Measurements from ENCODE around the gene ZBTB20. TPM values are rescaled to one million over a fixed set of nuclear protein-coding genes. Genes with fewer than 3 reads are reported as not detected.

ZBTB20 gene
- total and polyA plus RNA-seq, 4 donors = 0.74 to 77.1 (median 27.9) TPM

- no peaks in the 10 kb centered on the region for H3K9me3 ChIP-seq (ENCODE audit: control insufficient read depth in 4 of 4, insufficient read depth in 3 of 4, low read length in 3 of 4)
Observed at GRCh38 chr3:114848643-114849350, 298.3 kb downstream of the ZBTB20 start.

GRCh38 chr3:114848082-114848481 is 299.0 kb downstream of the ZBTB20 start:
- no peak overlapping the region for H3K27ac ChIP-seq (ENCODE audit: low read depth in 1 of 2, low read length in 1 of 2)

More at GRCh38 chr3:114848643-114849350, 298.3 kb downstream of the ZBTB20 start:
- H3K27ac ChIP-seq (ENCODE audit: low read depth in 1 of 2, low read length in 1 of 2) = no peak overlapping the region
- H3K4me1 ChIP-seq (ENCODE audit: control insufficient read depth in 5 of 5, insufficient read depth in 5 of 5, low read length in 5 of 5) = peaks cover 0 to 14% (median 0%) of the 10 kb centered on the region in 5 donors
- H3K36me3 ChIP-seq (ENCODE audit: control insufficient read depth in 4 of 4, insufficient read depth in 4 of 4, low read length in 4 of 4) = no peaks in the 10 kb centered on the region
- no peak for DNase-seq
- no peak overlapping the region for H3K4me3 ChIP-seq
- TF ChIP-seq CTCF (IDR thresholded peaks at IDR 0.05; ENCODE audit: control extremely low read depth, extremely low read depth) = no peak
- no peak overlapping the region for H3K9ac ChIP-seq (ENCODE audit: insufficient read depth in 1 of 2, low read length in 2 of 2)
- no peak for ATAC-seq (ENCODE audit: insufficient read depth, low FRiP score)
- 98 to 100% methylated on average over 3 of the region's 3 CpGs for WGBS, 2 donors
- no peaks in the 10 kb centered on the region for H3K27me3 ChIP-seq (ENCODE audit: control insufficient read depth in 3 of 3, insufficient read depth in 3 of 3, low read length in 2 of 3)

DNA sequence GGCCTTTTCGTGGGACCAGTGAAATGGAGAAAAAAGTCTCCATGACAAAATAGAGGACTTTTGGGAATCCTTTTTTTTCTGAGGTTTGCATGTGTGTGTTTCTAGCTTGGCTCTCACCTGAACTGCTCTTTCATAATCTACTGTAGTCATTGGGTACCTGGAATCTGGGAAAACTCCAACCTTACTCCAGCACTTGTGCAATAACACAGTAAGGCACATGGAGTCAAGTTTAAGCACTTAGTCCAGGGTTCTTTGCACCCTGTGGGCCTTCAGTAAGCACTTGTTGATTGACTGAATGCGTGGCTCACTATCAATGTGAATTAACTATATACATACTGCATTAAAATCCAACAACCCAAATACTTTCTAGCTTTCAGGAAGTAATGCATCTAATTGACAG is 299.5 kb downstream of the ZBTB20 start:
- ATAC-seq (ENCODE audit: insufficient read depth, low FRiP score) (no peak), DNase-seq (no peak)
- H3K36me3 ChIP-seq (ENCODE audit: control insufficient read depth in 4 of 4, insufficient read depth in 4 of 4, low read length in 4 of 4) = no peaks in the 10 kb centered on the region
- H3K27me3 ChIP-seq (ENCODE audit: control insufficient read depth in 3 of 3, insufficient read depth in 3 of 3, low read length in 2 of 3) = no peaks in the 10 kb centered on the region
- H3K9me3 ChIP-seq (ENCODE audit: control insufficient read depth in 4 of 4, insufficient read depth in 3 of 4, low read length in 3 of 4) = no peaks in the 10 kb centered on the region
- H3K4me1 ChIP-seq (ENCODE audit: control insufficient read depth in 5 of 5, insufficient read depth in 5 of 5, low read length in 5 of 5) = peaks cover 0 to 11% (median 0%) of the 10 kb centered on the region in 5 donors
- H3K4me3 ChIP-seq = no peak overlapping the region
- TF ChIP-seq CTCF (IDR thresholded peaks at IDR 0.05; ENCODE audit: control extremely low read depth, extremely low read depth) = no peak
- H3K27ac ChIP-seq (ENCODE audit: low read depth in 1 of 2, low read length in 1 of 2) = no peak overlapping the region
- 50 to 62% methylated on average over 2 of the region's 2 CpGs for WGBS, 2 donors
- H3K9ac ChIP-seq (ENCODE audit: insufficient read depth in 1 of 2, low read length in 2 of 2) = no peak overlapping the region

More at GRCh38 chr3:114848082-114848481, 299.0 kb downstream of the ZBTB20 start:
- Histone ChIP-seq H3K4me1 (ENCODE audit: control insufficient read depth in 5 of 5, insufficient read depth in 5 of 5, low read length in 5 of 5) (peaks cover 0 to 14% (median 0%) of the 10 kb centered on the region in 5 donors), H3K36me3 (ENCODE audit: control insufficient read depth in 4 of 4, insufficient read depth in 4 of 4, low read length in 4 of 4) (no peaks in the 10 kb centered on the region), H3K27me3 (ENCODE audit: control insufficient read depth in 3 of 3, insufficient read depth in 3 of 3, low read length in 2 of 3) (no peaks in the 10 kb centered on the region), H3K4me3 (no peak overlapping the region), H3K9ac (ENCODE audit: insufficient read depth in 1 of 2, low read length in 2 of 2) (no peak overlapping the region), H3K9me3 (ENCODE audit: control insufficient read depth in 4 of 4, insufficient read depth in 3 of 4, low read length in 3 of 4) (no peaks in the 10 kb centered on the region)
- DNase-seq = no peak
- no peak for ATAC-seq (ENCODE audit: insufficient read depth, low FRiP score)
- no peak for TF ChIP-seq CTCF (IDR thresholded peaks at IDR 0.05; ENCODE audit: control extremely low read depth, extremely low read depth)
- 77% methylated on average over 7 of the region's 7 CpGs for WGBS, 2 donors
